ENCODE results near the gene PLCB4.

The PLCB4 gene

DNA sequence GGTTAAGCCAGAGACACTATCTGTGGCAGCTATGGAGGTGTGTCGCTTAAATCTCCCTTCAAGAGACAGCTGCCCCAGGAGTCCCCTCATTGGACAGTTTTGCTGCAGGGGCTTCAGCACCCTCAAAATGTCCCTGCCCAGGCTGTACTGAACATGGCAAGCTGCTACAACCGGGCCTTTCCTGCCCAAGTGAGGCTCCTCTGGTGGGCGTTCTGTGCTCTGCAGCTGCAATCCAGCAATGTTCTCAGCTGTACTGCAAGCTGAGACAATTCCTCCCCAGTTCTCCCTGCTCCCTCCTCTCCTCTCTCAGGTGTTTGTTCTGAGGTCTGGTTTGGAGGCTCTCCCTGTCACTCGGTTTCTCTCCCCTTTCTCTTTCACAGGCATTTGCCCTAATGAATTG lies 254.7 kb downstream of the PLCB4 start:
- DNase-seq (ENCODE audit: low read depth) = no peak

DNA sequence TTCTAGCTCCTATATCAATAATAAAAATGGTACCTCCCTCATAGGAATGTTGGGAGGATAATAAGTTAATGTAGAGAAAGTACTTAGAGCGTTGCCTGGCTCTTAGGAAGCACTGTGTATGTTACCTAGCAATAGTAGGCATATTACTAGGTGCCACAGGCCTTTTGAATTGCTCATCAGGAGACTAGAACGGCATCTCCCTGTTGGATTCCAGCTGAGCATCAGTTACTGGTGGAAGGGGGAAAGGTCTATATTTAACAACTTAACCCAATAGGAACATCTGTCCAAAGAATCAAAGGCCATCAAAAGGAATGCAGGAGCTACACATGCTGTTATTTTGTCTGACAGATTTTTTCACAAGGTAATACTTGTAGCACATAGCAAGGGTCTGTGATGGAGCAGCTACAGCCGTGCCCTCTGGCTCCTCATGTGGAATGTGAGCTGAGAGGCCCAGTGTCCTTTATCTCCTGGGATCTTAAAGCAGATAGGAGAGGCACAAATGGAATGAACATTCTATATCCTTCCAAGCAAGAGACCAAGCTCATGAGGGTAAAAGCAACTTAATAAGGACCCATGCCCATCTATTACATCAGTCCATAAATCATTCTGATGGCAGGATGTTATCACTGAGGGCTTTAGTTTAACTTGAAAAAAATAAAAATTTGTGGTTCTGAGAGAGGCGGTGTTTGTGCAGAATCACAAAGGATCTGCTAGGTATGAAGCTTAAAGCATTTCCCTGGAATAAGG lies 260.6 kb downstream of the PLCB4 start:
- DNase-seq (ENCODE audit: low read depth) = no peak

DNA sequence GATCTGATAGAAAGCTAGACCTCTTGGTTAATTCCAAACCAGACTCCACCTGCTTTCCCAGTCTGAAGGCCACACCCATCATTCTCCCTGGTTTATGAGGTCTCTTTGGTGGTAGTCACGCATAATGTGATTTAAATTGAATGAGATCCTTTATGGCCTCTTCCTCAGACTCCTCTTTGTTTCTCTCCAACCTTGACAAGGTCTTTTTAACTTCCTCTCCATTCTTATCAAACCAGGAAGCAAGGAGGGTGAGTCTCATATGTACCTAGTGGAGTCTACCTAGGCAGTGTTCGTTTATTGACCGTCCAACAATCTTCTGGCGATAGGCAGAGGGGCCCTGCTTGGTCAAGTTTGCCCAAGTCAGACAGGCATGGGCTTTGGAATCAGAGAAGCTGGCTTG lies 261.3 kb downstream of the PLCB4 start:
- DNase-seq (ENCODE audit: low read depth) = no peak

DNA sequence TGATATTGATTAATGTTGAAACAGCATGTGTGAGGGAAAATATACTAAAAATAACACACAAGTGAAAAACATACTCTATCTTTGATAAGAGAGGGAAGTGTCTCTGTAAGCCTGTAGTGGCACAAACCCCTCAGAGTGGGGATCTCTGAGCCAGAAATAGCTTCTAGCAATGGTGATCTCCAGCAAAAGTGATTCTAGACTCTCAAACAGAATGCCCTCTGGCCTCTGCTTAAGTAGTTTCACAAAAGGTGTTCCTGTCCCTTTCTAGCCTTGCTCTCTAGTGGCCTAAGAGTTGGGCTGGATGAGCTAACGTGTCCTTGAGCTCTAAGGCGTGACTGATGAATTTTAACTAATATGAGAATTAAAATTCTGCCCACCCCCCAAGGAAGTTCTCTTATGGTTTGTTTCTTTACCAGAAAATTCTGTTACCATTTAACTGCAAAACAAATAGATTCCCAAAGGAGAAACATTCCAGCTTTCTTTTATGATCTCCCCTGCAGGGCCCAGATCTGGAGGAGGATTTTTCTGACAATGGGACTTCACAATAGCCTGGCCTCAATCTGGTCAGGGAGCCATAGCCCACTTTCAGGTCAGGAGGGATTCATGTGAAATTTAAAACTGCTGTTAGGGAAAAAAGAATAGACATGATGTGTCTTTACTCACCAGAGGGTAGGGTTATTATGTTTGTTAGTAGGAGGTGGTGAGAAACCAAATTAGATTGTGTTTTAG lies 263.0 kb downstream of the PLCB4 start:
- no peak for DNase-seq (ENCODE audit: low read depth)

DNA sequence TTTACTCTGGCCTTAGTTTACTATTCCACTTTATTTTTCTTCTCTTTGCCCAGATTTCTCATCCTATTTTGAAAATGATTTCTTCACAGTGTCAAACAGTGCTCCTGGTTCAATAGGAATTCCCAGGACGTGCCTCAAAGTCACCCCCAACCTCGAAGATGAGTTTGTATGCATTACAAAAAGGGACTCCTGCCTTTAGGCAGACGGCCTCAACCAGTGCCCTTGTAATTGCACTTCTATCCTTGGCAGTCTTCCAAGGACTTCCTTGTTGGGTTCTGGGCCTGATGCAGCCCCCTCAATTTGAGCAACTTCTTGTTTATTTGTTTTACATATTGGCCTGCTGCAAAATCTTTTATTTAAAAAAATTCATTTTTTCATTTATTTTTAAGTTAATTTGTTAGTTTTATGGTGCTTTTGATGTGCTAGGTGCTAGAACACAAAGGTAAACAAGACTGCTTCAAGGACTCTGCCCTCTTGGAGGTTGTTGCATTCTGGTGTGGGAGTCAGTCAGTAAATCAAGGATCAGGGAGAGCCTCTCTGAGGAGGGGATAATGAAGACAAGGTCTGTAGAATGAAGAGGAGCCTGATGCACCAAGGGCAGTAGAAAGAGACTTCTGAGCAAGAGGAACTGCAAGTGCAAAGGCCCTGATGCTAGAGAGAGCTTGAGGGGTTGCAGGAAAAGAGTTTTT lies 264.0 kb downstream of the PLCB4 start:
- DNase-seq (ENCODE audit: low read depth) = no peak

DNA sequence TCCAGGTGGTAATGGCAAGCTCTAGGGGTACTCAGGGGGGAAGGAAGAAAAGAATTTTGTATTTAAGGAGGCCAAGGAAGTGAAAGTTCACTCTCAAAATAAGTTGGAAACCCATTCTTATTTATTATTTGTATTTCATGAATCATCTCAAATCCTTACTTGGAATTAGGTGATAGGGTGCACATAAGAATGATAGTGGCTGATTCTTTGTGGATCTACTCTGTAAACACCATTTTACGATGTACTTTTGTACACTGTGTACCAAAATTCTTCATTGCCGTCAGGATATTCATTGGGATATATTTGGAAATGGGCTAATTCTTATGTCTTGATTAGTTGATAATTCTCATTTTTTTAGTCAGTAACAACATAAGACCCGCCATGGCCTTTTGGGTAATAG lies 266.0 kb downstream of the PLCB4 start:
- no peak for DNase-seq (ENCODE audit: low read depth)

DNA sequence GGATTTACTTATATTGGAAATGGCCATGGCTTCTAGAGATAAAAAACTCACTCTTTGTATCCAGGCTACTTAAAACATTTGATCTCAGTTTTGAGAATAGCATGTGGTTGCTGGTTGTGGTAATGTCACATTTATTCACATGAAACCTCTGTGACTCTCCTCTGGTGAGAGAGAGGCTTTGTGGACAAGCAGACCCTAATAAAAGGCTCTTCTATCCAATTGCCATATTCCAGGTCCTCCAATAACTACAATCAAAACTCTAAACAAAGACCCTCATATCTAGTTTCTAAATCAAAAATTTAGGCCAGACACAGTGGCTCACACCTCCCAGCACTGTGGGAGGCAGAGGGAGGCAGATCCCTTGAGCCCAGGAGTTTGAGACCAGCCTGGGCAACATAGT lies 269.2 kb downstream of the PLCB4 start:
- no peak for DNase-seq (ENCODE audit: low read depth)

DNA sequence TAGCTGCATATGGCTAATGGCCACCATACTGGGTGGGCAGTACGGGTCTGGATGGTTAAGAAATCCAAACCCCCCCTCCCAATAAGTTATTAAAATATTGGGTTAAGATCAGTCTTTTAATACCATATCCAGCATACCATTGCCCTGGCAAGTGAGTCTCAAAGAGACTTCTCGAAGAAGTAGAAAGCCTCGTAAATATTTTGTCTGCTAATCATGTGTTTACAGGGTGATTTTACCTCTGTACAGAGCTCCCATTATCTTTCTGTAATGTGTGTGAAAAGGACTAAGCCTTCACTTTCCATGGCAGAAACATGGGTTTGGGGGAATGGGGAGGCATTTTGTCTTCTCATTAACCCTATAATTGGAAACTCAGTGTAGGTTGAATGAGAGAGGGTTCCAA lies 270.8 kb downstream of the PLCB4 start:
- no peak for DNase-seq (ENCODE audit: low read depth)

DNA sequence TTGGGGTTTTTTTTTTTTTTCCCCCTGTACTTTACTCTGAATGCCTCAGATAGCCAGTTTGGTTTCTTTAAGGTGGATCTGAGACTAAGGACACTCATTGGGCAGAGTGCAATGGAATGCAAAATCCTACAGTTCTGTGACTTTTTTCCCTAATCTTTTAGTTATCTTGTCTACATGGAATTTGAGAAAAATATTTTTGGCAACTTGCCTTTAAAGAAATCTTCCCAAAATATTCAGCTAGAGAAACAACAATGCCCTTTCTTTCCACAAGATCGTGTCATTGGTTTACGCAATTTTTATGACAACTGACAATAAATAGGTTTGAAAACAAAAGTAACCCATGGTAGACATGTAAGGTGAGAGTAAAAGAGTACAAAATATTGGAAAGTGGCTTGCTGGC lies 273.8 kb downstream of the PLCB4 start:
- no peak for DNase-seq (ENCODE audit: low read depth)

DNA sequence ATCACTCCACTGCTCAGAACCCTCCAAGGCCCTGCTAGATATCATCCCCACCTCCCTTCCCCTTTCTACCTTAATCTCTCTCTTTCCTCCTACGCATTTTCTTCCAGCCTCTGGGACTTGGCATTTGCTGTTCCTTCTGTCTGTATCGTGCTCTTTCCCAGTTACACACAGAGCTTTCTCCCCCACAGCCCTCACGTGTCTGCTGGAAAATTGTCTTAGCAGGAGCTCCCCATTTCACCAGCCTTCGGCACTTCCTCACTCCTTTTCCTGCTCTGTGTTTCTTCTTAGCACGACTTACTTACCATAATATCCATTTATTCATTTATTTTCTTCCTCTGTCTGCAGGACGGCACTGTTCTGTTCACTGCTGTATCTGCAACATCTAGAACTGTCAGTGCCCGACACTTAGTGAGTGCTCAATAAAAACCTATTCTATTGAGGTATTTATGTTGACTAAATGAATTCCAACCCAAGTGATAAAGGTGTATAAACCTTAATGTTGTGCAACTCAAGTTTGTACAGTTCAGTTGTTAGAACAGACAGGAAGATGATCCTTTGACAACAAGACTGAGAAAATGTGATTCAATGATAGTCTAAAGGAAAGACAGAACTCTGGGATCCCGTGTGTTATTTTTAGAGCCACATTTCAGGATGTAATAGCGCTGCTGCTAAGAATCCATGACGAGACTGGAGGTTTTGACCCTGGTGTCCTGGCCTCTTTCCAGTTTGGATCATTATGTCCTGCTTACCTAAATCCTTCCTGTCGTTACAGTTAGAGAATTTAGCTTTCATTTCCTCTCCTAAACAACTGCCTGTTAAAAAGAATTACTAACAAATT lies 275.4 kb downstream of the PLCB4 start:
- no peak for DNase-seq (ENCODE audit: low read depth)

DNA sequence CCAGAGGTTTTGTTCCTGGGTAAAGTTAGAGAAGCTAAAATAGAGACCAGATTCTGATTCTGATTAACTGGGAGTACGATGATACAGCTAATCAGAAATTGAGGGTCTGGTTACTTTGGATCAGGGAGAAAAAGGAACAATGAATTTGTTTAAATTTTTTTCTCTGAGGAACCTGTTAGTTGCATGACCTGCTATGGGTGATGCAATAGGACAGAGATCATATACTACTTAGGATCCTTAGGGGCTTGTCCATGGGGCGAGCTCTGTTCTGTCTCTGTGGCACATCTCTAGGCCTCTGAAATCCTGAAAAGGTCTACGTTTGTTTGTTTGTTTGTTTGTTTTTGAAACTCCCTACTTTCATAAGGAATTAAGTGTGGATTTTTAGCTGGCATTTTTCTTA lies 279.4 kb downstream of the PLCB4 start:
- no peak for DNase-seq (ENCODE audit: low read depth)

DNA sequence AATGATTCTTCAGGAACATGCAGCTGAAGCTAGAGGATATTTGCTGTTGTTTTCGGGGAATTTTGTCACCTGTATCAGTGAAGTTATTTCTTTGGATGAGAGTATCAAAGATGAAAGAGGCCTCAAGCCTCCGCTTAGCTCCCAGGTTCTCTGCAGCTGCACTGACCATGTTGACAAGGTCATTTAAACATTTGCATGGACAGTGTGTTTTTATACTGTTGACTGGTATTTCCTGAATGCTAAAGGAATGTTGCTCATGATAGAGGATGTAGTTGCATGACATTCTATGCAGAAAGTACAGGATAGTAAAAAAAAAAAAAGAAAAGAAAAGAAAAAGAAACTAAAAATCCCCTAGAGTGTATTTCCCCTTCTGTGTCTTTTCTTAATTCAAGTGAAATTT lies 279.9 kb downstream of the PLCB4 start:
- DNase-seq (ENCODE audit: low read depth) = no peak

DNA sequence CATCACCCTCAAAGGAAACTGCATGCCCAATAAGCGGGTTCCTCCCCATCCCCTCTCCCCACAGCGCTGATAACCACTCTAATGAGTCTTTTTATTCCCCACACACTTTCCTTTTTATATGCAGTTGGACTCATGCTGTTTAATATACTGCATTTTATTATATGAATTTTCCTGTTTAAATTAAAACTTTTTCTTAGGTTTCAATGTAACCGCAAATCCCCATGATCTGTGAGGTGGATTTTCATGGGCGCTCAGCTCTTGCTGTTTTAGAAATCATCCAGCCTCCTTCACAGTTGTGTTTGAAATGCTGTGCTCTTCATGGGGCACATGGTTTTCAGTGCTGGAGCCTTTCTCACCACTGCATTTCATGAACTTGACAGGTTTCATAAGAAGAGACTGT lies 280.4 kb downstream of the PLCB4 start:
- no peak for DNase-seq (ENCODE audit: low read depth)

DNA sequence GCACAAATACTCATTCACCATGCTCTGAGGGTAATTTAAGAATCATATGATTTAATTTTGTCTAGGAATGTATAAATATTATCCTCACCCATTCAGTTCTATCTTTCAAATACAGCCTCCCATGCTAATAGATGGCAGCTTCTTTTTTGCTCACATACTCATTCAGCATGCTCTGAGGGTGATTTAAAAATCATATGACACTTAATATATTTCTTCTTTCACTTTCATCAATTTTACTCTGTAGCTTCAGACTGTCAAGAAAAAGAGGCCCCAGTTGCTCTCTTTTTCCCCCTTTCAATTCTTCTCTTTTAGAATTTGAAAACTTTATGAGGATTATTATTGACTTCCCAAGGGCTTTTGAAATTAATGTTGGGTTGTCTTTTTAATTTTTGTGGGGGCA lies 283.9 kb downstream of the PLCB4 start:
- no peak for DNase-seq (ENCODE audit: low read depth)

DNA sequence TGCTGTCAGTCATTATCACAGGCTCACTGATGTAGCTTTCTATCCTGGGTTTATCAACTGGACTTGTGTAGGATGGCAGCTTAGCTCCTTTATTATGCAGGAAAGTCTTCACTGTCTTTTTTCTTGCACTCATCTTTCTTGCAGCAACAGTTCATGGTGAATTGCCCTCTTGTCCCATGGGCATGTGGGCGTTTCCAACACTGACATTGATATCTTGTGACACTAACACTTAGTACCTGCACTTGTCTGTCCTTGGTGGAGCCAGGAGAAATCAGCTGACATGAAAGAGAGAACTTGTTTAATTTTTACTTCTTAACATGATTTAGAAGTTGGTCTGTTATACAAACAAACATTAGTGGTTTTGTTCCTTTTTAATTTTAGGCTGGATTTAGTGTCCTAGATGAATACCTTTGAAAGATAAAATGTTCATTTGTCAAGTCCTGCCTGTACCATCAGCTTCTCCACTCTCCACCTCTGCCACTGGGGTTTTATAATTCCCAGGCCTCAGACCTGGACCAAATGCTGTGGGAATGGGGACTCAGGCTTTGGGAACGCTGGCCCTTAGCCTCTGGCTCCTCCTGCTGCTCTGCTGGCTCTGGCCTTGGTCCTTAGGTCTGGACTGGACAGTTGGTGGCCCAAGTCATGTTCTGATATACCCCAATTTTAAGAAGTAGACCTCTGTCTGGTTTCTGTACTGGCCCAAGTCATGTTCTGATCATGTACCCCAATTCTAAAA lies 284.5 kb downstream of the PLCB4 start:
- no peak for DNase-seq (ENCODE audit: low read depth)

DNA sequence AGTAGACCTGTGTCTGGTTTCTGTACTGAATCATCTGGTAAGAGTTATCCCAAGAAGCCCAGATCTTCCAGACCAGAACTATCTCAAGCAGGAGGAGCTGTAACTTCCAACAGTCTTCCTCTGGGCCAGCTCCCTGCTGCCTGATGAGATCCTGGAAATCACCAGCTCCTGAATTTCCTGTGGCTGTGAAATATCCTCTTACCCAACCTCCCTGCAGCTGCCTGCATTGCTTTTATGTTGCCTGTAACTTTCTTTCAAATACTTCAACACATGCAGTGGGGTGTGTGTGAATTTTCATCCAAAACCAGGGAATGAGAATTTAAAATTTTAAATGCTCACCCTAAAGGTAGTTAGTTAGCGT lies 285.0 kb downstream of the PLCB4 start:
- DNase-seq (ENCODE audit: low read depth) = no peak

DNA sequence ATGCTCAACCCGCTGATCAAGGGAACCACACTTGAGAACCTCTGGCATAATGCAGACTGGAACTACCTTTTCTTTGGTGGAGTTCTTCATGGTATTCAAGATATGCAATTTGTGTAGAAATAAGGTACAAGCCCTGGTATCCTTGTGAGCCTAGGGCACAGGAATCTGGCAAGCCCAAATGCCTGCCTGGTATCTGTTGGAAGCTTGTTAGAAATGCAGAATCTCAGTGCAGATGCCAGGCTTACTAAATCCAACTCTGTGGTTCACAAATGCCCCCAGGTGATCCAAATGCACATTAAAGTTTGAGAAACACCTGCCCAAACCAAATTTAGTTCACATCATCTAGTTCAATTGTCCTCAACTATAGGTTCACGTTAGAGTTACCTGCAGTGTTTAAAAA lies 285.7 kb downstream of the PLCB4 start:
- DNase-seq (ENCODE audit: low read depth) = no peak

DNA sequence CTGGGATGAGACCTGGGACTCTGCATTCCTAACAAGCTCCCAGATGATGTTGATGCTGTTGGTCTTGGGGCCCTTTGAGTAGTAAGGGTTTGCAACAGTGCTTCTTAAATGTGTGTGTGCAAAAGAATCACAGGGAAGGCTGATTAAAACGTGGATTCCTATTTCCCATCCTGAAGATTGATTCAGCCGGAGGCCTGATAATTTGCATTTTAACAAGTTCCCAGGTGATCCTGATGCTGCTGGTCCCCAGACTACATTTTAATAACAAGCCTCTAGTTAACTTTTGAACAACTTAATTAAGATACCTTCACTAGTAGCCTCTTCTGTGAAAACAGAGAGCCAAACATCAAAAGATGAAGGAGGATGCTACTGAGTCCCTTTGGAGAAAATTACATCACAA lies 289.1 kb downstream of the PLCB4 start:
- no peak for DNase-seq (ENCODE audit: low read depth)

DNA sequence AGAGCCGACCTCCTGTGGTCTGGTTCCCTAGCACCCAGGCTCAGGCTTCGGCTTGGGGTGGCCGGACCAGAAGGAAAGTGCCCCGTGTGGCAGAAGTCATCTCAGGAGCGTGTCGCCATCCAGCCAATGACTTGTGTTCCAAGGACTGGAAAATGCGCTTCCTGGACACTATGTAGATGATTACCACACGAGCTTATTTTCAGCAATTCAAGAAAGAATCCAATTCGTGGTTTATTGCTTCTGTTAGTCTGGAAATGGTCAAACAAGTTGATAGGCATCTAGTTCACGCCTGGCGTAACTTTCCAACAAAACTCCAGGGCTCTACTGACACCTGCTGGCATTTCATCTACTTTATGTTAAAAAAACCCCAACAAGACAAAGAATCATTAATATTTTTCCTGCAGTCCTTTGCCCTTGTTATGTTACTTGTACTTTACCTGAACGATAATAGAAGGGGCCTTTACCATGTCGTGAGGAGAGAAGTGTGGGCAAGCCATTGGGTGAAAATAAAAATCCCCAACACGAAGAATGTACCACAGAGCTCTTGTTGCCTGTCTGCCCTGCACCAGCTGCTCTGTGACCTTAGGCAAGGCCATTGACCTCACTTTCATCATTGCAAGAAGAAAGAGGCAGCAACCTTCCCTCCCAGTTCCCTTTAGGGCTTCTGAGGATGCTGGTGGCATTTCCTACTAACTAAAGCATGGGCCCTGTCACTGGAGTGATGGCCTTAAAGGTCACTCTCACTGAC lies 290.8 kb downstream of the PLCB4 start:
- DNase-seq (ENCODE audit: low read depth) = no peak

DNA sequence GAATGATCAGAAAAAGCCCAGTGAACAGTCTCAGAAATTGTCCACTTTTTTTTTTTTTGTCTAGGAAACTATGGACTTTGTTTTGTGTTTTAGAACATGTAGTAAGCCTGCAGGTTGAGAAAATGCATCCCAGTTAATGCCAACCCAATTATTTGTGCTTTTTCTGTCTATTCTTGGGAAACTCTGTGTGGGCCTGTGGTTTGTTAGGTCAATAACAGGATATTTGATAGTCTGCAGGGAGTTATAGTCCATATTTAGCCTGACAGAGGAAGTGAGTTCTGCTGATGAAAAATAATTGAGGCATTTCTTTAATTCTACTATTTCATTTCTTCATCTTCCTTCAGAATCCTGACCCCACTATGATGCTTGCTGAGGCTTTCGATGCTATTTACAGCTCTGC lies 291.5 kb downstream of the PLCB4 start:
- DNase-seq (ENCODE audit: low read depth) = no peak

DNA sequence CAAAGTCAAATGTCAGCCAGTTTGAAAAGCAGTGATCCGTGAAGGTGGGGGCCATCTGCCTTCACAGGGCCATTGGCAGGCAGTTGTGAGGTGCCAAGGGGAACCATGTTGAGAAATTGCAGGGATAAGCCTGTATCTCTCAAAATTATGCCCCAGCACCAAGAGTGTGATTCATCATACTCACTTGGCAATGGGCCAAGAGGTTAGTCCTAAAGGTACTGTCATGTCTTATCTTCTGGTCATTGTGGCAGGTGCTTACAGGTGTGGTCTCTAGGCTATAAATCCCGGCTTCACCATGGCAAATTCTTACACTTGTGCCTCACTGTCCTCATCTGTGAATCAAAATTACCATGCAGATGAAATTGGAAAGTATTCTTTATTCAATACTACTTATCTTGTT lies 294.8 kb downstream of the PLCB4 start:
- no peak for DNase-seq (ENCODE audit: low read depth)
